CD4-positive, alpha-beta T cell treated with Interferon alpha-2 for 1 hour (primary cell): Measurements from ENCODE around the gene LDLRAP1.
"Not testable (repeated sequence)": the region's sequence is repeated elsewhere in the genome, so short reads cannot be mapped to it uniquely, and the experiment has no call there.

Experiments used
- DNase-seq, 2 donors: peaks; one replicate each; pipeline ENCODE4 v3.0.0-alpha.2; 2020 to 2022

LDLRAP1 gene

GRCh38 chr1:25579292-25580252 is 36.2 kb downstream of the LDLRAP1 start:
- DNase-seq, result no peak

GRCh38 chr1:25580927-25581326 is 37.5 kb downstream of the LDLRAP1 start:
- no peak for DNase-seq

GRCh38 chr1:25581764-25582163 is 38.4 kb downstream of the LDLRAP1 start:
- DNase-seq, result no peak

GRCh38 chr1:25583519-25584370 is 40.3 kb downstream of the LDLRAP1 start:
- no peak for DNase-seq

- DNase-seq, result no peak
Observed at GRCh38 chr1:25586181-25586588, 42.8 kb downstream of the LDLRAP1 start.

GRCh38 chr1:25587290-25587689 is 43.9 kb downstream of the LDLRAP1 start:
- peak in 1 of 2 donors; percentile 12 for DNase-seq

GRCh38 chr1:25588224-25588623 is 44.8 kb downstream of the LDLRAP1 start:
- not testable (repeated sequence) for DNase-seq

- not testable (repeated sequence) for DNase-seq
Observed at GRCh38 chr1:25588786-25589185, 45.4 kb downstream of the LDLRAP1 start.

- DNase-seq, result no peak
Observed at GRCh38 chr1:25590096-25590824, 46.9 kb downstream of the LDLRAP1 start.

GRCh38 chr1:25593861-25594260 is 50.5 kb downstream of the LDLRAP1 start:
- DNase-seq, result no peak

- no peak for DNase-seq
Observed at GRCh38 chr1:25594971-25595370, 51.6 kb downstream of the LDLRAP1 start.

GRCh38 chr1:25596641-25597040 is 53.2 kb downstream of the LDLRAP1 start:
- DNase-seq, result not testable (repeated sequence)

- DNase-seq, result no peak
Observed at GRCh38 chr1:25598879-25599278, 55.5 kb downstream of the LDLRAP1 start.

GRCh38 chr1:25599969-25600610 is 56.7 kb downstream of the LDLRAP1 start:
- no peak for DNase-seq

- not testable (repeated sequence) for DNase-seq
Observed at GRCh38 chr1:25600971-25601699, 57.7 kb downstream of the LDLRAP1 start.

- not testable (repeated sequence) for DNase-seq
Observed at GRCh38 chr1:25603779-25604538, 60.6 kb downstream of the LDLRAP1 start.

- no peak for DNase-seq
Observed at GRCh38 chr1:25607123-25607522, 63.7 kb downstream of the LDLRAP1 start.

GRCh38 chr1:25608488-25609178 is 65.2 kb downstream of the LDLRAP1 start:
- DNase-seq, result peak; percentile 85 to 90

GRCh38 chr1:25609921-25610320 is 66.5 kb downstream of the LDLRAP1 start:
- no peak for DNase-seq
